Adipose tissue (tissue), 3 donors: ENCODE results near the gene TUSC2. TPM values are rescaled to one million over a fixed set of nuclear protein-coding genes. Genes with fewer than 3 reads are reported as not detected.
"Not testable (repeated sequence)": the region's sequence is repeated elsewhere in the genome, so short reads cannot be mapped to it uniquely, and the experiment has no call there.

Experiments used
- H3K27ac ChIP-seq: one replicate; pipeline ENCODE4 v1.5.1; 2013; ENCODE audit warnings: low read depth, low read length
- whole genome bisulfite sequencing, 3 donors: extraction: QIAGEN DNeasy Blood & Tissue Kit; methylation state at CpG; one replicate each; pipeline ENCODE4 v1.1.7; 2013; 5-methylcytosine and 5-hydroxymethylcytosine counted together
- polyA plus RNA-seq, 3 donors: library from polyadenylated mRNA; stranded (reverse); fragments of 200-250 nt; gene quantifications; one replicate each; pipeline ENCODE4 v1.2.3, GENCODE V29; 2013
- donor health status: healthy with polysubstance abuse.
- donor health status: Bipolar disorder and iron deficiency.
- donor health status: healthy.

Gene TUSC2
- polyA plus RNA-seq, 3 donors: 26.3 to 56.5 (median 31.2) TPM

DNA sequence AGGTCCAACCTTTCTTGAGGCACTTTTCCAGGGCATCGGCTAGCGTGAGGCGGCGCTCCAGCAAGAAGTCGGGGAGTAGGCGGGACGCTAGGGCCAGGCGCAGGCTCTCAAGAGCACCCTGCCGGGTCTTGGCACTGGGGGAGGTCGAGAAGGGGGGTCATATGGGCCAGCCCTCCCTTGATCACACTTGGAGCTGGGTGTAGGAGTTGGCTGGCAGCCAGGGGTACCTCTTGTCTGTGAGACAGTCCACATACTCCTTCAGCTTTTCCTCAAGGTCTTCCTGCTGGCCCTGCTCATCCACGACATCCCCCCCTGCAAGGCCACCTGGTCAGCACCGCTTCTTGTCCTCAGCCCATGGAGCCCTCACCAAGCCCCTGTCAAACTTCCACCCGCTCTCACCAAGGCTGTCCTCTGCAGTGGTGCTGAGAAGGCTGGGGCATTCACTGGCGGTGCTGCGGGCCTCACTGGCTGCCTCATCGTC is 37.8 kb downstream of the TUSC2 start:
- H3K27ac ChIP-seq: no peak overlapping the region
- WGBS, 3 donors: 88 to 90% (median 90%) methylated on average over 16 of the region's 16 CpGs

DNA sequence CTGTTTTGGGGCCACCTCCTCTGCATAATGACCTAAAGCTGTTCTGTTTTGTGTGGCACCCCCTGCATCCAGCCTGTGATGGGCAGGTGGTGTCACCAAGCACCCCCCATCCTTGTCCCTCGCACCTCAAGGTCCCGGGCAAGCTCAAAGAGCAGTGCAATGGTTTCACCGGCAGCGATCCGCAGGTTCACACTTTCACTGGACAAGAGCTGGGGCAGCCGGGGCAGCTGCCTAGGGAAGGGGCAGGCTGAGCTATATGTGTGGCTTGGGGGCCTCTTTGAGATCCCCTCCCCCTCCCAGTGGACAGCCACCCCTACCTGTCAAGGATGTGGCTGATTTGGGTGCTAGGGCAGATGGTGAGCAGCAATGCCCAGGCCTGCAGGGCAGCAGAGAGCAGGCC is 38.9 kb downstream of the TUSC2 start:
- WGBS, 3 donors: 93 to 99% (median 94%) methylated on average over 6 of the region's 6 CpGs
- H3K27ac ChIP-seq: no peak overlapping the region

DNA sequence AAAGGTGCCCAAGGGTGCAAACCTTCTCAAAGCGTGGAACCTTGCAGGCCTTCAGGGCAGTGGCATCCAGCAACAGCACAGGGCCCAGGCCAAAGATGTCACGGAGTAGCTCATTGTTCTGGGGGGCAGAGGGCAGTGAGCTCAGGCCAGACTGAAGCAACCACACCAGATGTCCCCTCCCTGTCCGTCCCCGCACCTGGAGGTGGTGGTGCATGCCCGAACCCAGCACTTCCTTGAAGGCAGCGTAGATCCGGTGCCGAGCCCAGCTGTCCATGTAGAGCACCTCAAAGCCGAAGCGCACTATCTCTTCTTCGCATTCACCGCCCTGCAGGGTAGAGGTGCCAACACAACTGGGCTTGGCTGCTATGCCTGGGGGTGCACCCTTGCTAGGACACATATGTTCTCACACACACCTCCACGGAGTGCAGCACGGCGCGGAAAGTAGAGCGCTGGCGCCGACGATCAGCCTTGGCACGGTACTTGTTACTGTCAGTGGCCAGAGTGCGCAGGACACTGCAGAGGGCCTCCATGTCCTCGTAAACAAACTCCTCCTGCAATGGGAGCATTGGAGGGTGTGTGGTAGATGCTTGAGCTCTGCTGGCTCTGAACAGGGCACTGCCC is 39.5 kb downstream of the TUSC2 start:
- H3K27ac ChIP-seq: no peak overlapping the region
- 92 to 95% (median 94%) methylated on average over 23 of the region's 23 CpGs for WGBS, 3 donors

DNA sequence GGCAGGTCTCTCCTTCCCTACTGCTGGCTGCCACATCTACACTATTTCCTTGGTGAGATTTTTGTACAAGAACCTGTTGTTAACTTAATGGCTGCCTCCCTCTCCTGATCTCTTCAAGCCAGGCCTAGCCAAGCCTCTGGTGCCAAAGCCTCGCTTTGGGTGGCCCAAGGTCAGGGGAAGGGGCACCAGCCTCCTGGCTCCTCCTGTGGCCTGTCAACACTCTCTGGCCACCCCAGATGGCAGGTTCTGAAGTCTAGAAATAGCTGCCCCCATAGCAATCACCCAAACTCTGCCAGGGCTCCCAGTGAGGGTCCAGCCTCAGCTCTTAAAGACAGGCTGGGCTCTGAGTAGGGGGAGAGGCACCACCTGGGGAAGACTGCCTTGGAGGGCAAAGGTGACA is 40.8 kb downstream of the TUSC2 start:
- 78 to 100% (median 91%) methylated on average over 1 of the region's 1 CpG for WGBS, 3 donors
- H3K27ac ChIP-seq: no peak overlapping the region

DNA sequence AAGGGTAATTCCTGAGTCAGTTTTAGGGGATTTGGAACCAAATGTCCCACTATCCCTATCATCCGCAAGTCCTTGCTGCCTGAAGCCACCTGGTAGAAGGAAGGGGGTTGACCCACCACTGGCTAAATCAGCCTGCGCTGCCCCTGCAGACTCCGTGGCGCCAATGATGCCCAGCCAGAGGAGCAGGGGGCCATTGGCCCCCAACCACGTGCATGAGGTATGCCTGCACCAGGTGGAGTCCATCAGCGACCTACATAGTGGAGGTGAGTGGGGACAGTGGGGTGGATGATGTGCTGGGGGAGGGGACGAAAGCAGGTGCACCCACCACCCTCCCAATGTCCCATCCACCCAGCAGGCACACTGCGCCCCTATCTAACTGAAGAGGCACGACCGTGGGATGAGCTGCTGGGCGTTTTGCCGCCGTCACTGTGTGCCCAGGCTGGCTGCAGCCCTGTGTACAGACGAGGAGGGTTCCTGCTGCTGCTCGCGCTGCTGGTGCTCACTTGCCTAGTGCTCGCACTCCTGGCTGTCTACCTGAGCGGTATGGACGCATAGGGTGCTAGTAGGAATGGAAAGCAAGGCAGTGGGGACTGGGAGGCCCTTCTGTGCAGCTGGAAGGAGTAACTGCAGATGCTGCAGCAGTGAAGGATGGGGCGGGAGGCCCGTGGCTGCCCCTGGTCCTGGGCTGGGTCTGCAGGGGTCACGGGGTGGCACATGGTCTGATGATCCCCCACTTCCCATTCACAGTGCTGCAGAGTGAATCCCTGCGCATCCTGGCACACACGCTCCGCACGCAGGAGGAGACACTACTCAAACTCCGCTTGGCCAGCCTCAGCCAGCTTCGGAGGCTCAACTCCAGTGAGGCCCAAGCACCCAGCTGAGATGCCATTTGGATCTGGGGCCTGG is 41.4 kb downstream of the TUSC2 start:
- H3K27ac ChIP-seq: no peak overlapping the region
- WGBS, 3 donors: 89 to 91% (median 90%) methylated on average over 28 of the region's 28 CpGs

DNA sequence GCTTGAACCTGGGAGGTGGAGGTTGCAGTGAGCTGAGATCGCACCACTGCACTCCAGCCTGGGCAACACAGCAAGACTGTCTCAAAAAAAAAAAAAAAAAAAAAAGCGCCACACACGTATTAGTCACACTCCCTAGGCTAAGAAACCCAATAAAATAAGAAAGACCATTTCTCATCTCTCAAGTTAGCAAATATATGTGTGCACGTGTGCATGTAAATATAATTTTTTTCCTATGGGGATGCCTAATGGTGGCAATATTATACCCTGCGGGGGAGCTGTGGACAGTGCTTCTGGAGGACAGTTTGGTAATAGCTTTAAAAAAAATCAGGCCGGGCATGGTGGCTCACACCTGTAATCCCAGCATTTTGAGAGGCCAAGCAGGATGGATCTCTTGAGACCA is 43.9 kb downstream of the TUSC2 start:
- H3K27ac ChIP-seq: not testable (repeated sequence)
- 85 to 91% (median 88%) methylated on average over 5 to 6 of the region's 6 CpGs for WGBS, 3 donors

DNA sequence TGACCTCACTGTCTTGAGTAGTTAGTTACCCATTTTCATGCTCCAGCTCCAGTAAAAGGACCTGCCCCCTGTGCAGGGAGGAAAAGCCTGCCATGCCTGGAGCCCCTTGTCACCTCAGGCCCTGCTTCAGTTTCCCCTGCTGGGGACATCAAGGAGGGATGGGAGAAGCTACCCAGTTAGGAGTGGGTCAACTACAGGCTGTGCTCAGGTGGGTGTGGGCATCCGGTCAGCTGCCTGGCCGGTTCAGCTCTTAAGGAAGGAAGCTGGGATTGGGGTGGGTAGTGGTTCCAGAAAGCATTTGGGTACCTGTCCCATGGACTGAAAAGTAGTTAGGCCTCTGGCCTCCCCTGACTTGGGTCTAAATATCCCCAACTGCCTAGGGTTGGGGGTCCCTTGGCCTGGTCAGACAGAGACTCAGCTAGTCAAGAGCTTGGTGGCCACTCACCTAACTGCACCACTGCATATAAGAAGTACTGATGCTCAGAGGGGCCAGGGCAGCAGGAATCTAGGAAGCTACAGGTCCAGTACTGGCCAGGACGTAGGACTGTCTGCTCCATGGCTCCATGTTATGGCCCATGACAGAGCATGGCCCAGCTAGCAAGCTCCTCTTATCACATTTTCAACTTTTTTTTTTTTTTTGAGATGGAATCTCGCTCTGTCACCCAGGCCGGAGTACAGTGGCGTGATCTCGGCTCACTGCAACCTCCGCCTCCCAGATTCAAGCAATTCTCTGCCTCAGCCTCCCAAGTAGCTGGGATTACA is 48.6 kb downstream of the TUSC2 start:
- H3K27ac ChIP-seq: no peak overlapping the region
- WGBS, 3 donors: 83 to 94% (median 90%) methylated on average over 8 of the region's 8 CpGs

DNA sequence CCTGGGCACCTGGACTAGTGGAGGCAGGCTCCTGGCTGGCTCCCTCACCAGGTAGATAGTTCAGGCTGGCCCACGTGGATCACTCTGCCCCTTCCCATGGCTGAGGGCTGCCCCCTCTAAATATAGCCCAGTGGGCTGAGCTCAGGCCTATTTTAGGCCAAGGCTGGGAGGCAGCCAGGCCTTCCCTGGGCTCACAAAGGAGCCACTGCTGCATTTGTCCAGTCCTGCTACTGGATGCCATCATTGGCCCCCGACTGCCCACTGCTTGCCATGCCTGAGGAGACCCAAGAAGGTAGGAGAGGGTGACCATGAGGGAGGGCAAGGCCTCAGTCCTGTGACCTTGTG is 49.2 kb downstream of the TUSC2 start, which contains the start of gene LSMEM2:
Gene LSMEM2 (plus strand): TSS at position 208 of the 345 bp plus-strand sequence. CDS start 27 bp downstream, at position 235.
- WGBS, 3 donors: 49 to 63% (median 53%) methylated on average over 2 of the region's 2 CpGs
- H3K27ac ChIP-seq: no peak within 1 kb of the TSS

DNA sequence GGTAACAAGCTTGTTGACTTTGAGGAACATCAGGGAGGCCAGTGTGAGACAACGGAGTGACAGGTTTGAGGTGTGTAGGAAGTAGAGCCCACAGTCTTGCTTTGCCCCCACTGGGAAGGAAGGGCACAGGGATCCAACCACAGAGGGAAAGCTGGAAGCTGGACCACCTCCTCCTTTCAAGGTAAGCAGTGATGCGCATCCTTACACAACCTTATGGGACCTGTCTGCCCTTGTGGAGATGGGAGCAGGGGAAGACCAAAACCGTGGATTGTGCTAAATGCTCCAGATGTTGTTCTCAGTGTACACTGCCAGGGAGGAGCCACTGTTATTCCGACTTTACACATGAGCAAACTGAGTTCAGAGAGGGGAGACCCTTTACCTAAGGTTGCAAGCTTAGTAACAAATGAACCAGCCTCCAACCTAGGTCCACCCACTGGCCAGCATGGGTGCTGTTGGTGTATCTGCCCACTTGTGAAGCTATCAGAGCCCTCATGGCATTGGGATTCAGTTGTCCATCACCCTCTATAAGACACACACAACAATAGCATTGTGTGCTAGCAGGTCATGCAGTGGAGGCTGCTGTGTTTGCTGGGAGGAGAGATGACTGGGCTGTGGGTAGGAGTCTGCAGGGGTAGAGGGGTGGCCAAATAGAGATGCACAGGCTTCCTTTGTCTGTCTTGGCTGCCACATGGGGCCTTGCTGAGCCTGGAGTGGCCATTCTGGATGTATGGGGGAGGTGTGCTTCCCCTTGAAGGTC is 49.7 kb downstream of the TUSC2 start:
- no peak overlapping the region for H3K27ac ChIP-seq
- 75 to 93% (median 81%) methylated on average over 4 of the region's 4 CpGs for WGBS, 3 donors

DNA sequence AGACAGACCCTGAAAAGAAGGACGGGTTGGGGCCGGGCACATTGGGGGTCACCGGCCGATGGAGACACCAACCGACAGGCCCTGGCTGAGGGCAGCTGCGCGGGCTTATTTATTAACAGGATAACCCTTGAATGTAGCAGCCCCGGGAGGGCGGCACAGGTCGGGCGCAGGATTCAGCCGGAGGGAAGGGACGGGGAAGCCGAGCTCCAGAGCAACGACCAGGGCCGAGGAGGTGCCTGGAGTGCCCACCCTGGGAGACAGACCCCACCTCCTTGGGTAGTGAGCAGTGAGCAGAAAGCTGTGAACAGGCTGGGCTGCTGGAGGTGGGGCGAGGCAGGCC is 51.3 kb downstream of the TUSC2 start:
- 82 to 85% (median 84%) methylated on average over 17 of the region's 17 CpGs for WGBS, 3 donors
- H3K27ac ChIP-seq: no peak overlapping the region

DNA sequence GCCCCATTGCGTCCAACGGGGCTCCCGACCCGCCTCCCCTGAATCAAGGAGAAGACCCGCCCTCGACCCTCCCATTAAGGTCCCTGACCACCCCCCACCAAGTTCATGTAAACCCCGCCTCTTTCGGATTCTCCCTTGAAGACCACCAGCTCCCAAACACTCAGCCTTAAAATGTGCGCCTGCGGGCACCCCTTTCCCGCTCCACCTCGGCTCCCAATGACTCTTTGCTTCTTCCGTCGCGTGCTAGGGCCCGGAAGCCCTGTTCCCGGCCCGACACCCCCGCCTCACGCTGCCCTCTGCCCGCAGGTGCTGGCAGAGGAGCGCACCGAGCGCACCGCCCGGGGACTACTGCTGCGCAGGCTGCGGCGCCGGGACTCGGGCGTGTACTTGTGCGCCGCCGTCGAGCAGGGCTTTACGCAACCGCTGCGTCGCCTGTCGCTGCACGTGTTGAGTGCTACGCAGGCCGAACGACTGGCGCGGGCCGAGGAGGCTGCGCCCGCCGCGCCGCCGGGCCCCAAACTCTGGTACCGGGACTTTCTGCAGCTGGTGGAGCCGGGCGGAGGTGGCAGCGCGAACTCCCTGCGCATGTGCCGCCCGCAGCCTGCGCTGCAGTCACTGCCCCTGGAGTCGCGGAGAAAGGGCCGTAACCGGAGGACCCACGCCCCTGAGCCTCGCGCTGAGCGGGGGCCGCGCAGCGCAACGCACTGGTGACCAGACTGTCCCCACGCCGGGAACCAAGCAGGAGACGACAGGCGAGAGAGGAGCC is 51.8 kb downstream of the TUSC2 start:
- no peak overlapping the region for H3K27ac ChIP-seq
- WGBS, 3 donors: 41 to 72% (median 49%) methylated on average over 74 to 79 of the region's 79 CpGs

DNA sequence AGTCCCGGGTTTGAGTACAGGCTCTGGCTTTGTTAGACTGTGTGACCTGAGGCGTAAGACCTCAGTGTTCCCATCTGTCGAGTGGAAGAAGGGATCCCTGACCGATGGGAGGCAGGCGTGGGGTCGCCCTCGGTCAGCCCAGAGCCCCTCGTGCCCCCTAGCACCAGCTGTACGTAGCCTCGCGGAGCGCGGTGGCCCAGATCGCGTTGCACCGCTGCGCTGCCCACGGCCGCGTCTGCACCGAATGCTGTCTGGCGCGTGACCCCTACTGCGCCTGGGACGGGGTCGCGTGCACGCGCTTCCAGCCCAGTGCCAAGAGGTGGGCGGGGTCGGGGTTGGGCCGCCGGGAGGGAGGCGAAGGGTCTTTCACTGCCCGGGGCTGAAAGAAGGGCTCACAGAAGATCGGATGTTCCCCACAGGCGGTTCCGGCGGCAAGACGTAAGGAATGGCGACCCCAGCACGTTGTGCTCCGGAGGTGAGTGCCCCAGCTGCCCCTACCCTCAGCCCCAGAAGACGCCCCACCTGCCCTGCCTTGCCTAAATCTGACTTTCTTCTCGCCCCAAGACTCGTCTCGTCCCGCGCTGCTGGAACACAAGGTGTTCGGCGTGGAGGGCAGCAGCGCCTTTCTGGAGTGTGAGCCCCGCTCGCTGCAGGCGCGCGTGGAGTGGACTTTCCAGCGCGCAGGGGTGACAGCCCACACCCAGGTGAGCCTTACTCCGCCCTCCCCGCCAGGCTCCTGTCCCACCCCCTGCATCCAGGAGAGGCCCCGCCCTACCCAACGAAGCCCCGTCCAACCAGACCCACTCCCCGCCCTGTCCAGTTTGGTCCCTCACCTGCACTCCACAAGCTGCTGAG is 52.7 kb downstream of the TUSC2 start:
- 33 to 73% (median 42%) methylated on average over 62 to 65 of the region's 65 CpGs for WGBS, 3 donors

More for the DNA sequence above, 52.7 kb downstream of the TUSC2 start:
- H3K27ac ChIP-seq: no peak overlapping the region

Other genes starting within 250 kb of the TUSC2 start
- gene RBM5, start 239.3 kb downstream of the TUSC2 start, polyA plus RNA-seq: 10 to 100 TPM; 54.6 to 76.0 (median 60.2) TPM
- gene SEMA3F, start 172.9 kb downstream of the TUSC2 start, polyA plus RNA-seq: 10 to 100 TPM in 2 of 3 donors, 1 to 10 TPM in 1; 5.5 to 35.5 (median 23.8) TPM
- gene GNAT1, start 136.6 kb downstream of the TUSC2 start, polyA plus RNA-seq: under 1 TPM in 1 of 3 donors, not detected in 2; 0.13 TPM
- 10 to 100 TPM in 1 of 3 donors, under 1 TPM in 1, not detected in 1; 0.34 to 22.0 TPM for gene SLC38A3, start 123.0 kb downstream of the TUSC2 start, polyA plus RNA-seq
- 100 to 1,000 TPM in 2 of 3 donors, 10 to 100 TPM in 1; 53.4 to 242 (median 211) TPM for gene GNAI2, start 92.0 kb downstream of the TUSC2 start, polyA plus RNA-seq
- 10 to 100 TPM; 17.9 to 29.2 (median 21.1) TPM for gene SEMA3B, start 59.1 kb downstream of the TUSC2 start, polyA plus RNA-seq
- gene LSMEM2, start 49.1 kb downstream of the TUSC2 start, polyA plus RNA-seq: under 1 TPM in 2 of 3 donors, not detected in 1; 0.15 TPM
- 100 to 1,000 TPM in 1 of 3 donors, 10 to 100 TPM in 2; 54.3 to 114 (median 77.3) TPM for gene IFRD2, start 35.8 kb downstream of the TUSC2 start, polyA plus RNA-seq
- 1 to 10 TPM; 1.7 to 4.0 (median 2.5) TPM for gene HYAL3, start 28.8 kb downstream of the TUSC2 start, polyA plus RNA-seq
- 10 to 100 TPM in 1 of 3 donors, 1 to 10 TPM in 2; 7.0 to 14.4 (median 7.6) TPM for gene NAA80, start 28.8 kb downstream of the TUSC2 start, polyA plus RNA-seq
- gene HYAL1, start 24.6 kb downstream of the TUSC2 start, polyA plus RNA-seq: 10 to 100 TPM in 2 of 3 donors, 1 to 10 TPM in 1; 6.3 to 19.0 (median 14.9) TPM
- 100 to 1,000 TPM in 1 of 3 donors, 10 to 100 TPM in 2; 29.0 to 140 (median 80.3) TPM for gene HYAL2, start 5.5 kb downstream of the TUSC2 start, polyA plus RNA-seq
- gene RASSF1, start 12.6 kb upstream of the TUSC2 start, polyA plus RNA-seq: 10 to 100 TPM; 39.4 to 44.6 (median 43.7) TPM
- gene ZMYND10, start 17.5 kb upstream of the TUSC2 start, polyA plus RNA-seq: 1 to 10 TPM in 1 of 3 donors, under 1 TPM in 1, not detected in 1; 0.28 to 1.1 TPM
- 10 to 100 TPM; 13.1 to 23.9 (median 14.5) TPM for gene NPRL2, start 22.6 kb upstream of the TUSC2 start, polyA plus RNA-seq
- gene CYB561D2, start 22.6 kb upstream of the TUSC2 start, polyA plus RNA-seq: 10 to 100 TPM; 13.2 to 25.3 (median 19.7) TPM
- gene TMEM115, start 31.3 kb upstream of the TUSC2 start, polyA plus RNA-seq: 10 to 100 TPM; 13.5 to 39.1 (median 23.4) TPM
- gene CACNA2D2, start 175.4 kb upstream of the TUSC2 start, polyA plus RNA-seq: 1 to 10 TPM in 1 of 3 donors, under 1 TPM in 2; 0.56 to 1.7 (median 0.68) TPM
- gene C3orf18, start 239.5 kb upstream of the TUSC2 start, polyA plus RNA-seq: 1 to 10 TPM; 5.5 to 8.2 (median 6.9) TPM
- 10 to 100 TPM; 12.2 to 20.8 (median 12.6) TPM for gene HEMK1, start 241.3 kb upstream of the TUSC2 start, polyA plus RNA-seq